Neural progenitor cell (in vitro differentiated cells): ENCODE results near the gene PROSER1. TPM values are rescaled to one million over a fixed set of nuclear protein-coding genes. Genes with fewer than 3 reads are reported as not detected.

Experiments used
- DNase-seq: peaks from one replicate; pipeline ENCODE4 v3.0.0-alpha.2; 2016; ENCODE audit warnings: low spot score
- H2AFZ ChIP-seq: fragments of 200-600 bp; sonication (generic); replicated peaks from 2 replicates; pipeline ENCODE4 v1.6.1; 2016; ENCODE audit warnings: antibody characterized with exemption
- H3F3A ChIP-seq: fragments of 200-600 bp; sonication (generic); 2 replicates; pipeline ENCODE4 v1.6.1; 2016; ENCODE audit warnings: antibody characterized with exemption, low read depth
- H3K27ac ChIP-seq: fragments of 200-600 bp; sonication (generic); 2 replicates; pipeline ENCODE4 v1.5.1; 2016; ENCODE audit warnings: mild to moderate bottlenecking
- H3K27me3 ChIP-seq: fragments of 200-600 bp; sonication (generic); 2 replicates; pipeline ENCODE4 v1.6.1; 2016; ENCODE audit warnings: mild to moderate bottlenecking, moderate library complexity
- H3K36me3 ChIP-seq: fragments of 200-600 bp; sonication (generic); 2 replicates; pipeline ENCODE4 v1.5.1; 2016
- H3K4me1 ChIP-seq: fragments of 200-600 bp; sonication (generic); 2 replicates; pipeline ENCODE4 v1.6.1; 2016; ENCODE audit warnings: mixed run types
- H3K4me2 ChIP-seq: fragments of 200-600 bp; sonication (generic); 2 replicates; pipeline ENCODE4 v1.6.1; 2016
- H3K4me3 ChIP-seq: fragments of 200-600 bp; sonication (generic); 2 replicates; pipeline ENCODE4 v1.5.1; 2016
- H3K79me2 ChIP-seq: fragments of 200-600 bp; sonication (generic); 2 replicates; pipeline ENCODE4 v1.6.1; 2016; ENCODE audit warnings: low read depth
- H3K9ac ChIP-seq: fragments of 200-600 bp; sonication (generic); 2 replicates; pipeline ENCODE4 v1.6.1; 2016
- H3K9me3 ChIP-seq: fragments of 200-600 bp; sonication (generic); 2 replicates; pipeline ENCODE4 v1.5.1; 2016; ENCODE audit warnings: low read depth
- H4K20me1 ChIP-seq: fragments of 200-600 bp; sonication (generic); 2 replicates; pipeline ENCODE4 v1.6.1; 2016; ENCODE audit warnings: low read depth
- H3K27ac Mint-ChIP-seq: 3 replicates; pipeline ENCODE4 v1.8.0; 2021; ENCODE audit warnings: mixed read lengths
- H3K27me3 Mint-ChIP-seq: 2 replicates; pipeline ENCODE4 v1.8.0; 2022; ENCODE audit warnings: low read depth, mild to moderate bottlenecking, inconsistent platforms, moderate library complexity, mixed read lengths; ENCODE audit not compliant: insufficient read depth
- H3K36me3 Mint-ChIP-seq: 3 replicates; pipeline ENCODE4 v1.8.0; 2021; ENCODE audit warnings: mixed read lengths
- H3K4me1 Mint-ChIP-seq: 3 replicates; pipeline ENCODE4 v1.8.0; 2021; ENCODE audit warnings: mixed read lengths
- H3K4me3 Mint-ChIP-seq: 3 replicates; pipeline ENCODE4 v1.8.0; 2021; ENCODE audit warnings: mild to moderate bottlenecking, moderate library complexity, mixed read lengths
- H3K9me3 Mint-ChIP-seq: 3 replicates; pipeline ENCODE4 v1.8.0; 2020; ENCODE audit warnings: mixed read lengths
- EZH2 ChIP-seq: fragments of 200-600 bp; sonication (generic); IDR thresholded peaks from 2 replicates; pipeline ENCODE4 v1.6.1; 2017; ENCODE audit warnings: antibody characterized with exemption, mild to moderate bottlenecking, moderate library complexity
- EZH2phosphoT487 ChIP-seq: fragments of 200-600 bp; sonication (generic); IDR thresholded peaks from 2 replicates; pipeline ENCODE4 v1.6.1; 2017; ENCODE audit warnings: antibody characterized with exemption
- total RNA-seq: library from RNA; depleted of rRNA; stranded (reverse); fragments of >200 nt; gene quantifications from 2 replicates; pipeline ENCODE4 v1.2.3, GENCODE V29; 2015; ENCODE audit warnings: low replicate concordance
- TF ChIP-seq, protein P1 (sequence below): fragments of 200-600 bp; sonication (generic); IDR thresholded peaks from 2 replicates; pipeline ENCODE4 v1.5.1; 2017; ENCODE audit warnings: antibody characterized with exemption, mild to moderate bottlenecking

PROSER1 gene
- total RNA-seq, 1 donor from 2014 or later, result 72.0 TPM

DNA sequence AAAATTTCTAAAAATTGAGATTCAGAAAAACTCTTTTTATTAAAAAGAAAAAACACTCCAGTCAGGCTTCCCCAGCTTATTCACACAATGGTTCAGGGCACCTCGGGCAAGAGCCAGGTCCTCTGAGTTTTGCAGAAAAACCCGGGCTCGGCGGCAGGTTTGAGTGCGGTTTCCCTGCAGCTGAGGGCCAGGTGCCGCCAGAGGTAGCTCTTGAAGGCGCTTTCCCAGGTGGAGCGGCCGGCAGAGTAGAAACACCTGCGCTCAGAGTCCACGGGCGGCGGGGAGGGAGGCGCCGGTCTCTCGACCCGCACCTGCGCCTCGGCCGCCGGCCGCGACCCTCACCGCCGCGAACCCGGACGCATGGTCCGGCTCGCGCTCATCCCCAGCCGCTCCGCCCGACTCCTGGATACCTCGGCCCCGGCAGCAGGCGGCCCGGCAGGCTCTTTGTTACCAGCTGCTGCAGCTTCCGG, 444 bp downstream of the PROSER1 start:
- Histone ChIP-seq H4K20me1 (peaks cover 49% of the 10 kb centered on the region), H3K79me2 (peaks cover 77% of the 10 kb centered on the region), H2AFZ (peak overlapping the region; percentile 94), H3K9ac (peak overlapping the region; percentile 78), H3K4me2 (peak overlapping the region; percentile 97), H3K4me3 (peak overlapping the region; percentile 94), H3F3A (no peaks in the 10 kb centered on the region), H3K27ac (peak overlapping the region; percentile 90), H3K27me3 (no peaks in the 10 kb centered on the region), H3K4me1 (peaks cover 30% of the 10 kb centered on the region), H3K9me3 (no peaks in the 10 kb centered on the region), H3K36me3 (peaks cover 3% of the 10 kb centered on the region)
- Mint-ChIP-seq H3K27ac (peak overlapping the region; percentile 81), H3K4me1 (peaks cover 42% of the 10 kb centered on the region), H3K9me3 (no peaks in the 10 kb centered on the region), H3K36me3 (no peaks in the 10 kb centered on the region), H3K4me3 (peak overlapping the region; percentile 93), H3K27me3 (peaks cover 5% of the 10 kb centered on the region)
- DNase-seq, result no peak
- TF ChIP-seq, protein P1, sequence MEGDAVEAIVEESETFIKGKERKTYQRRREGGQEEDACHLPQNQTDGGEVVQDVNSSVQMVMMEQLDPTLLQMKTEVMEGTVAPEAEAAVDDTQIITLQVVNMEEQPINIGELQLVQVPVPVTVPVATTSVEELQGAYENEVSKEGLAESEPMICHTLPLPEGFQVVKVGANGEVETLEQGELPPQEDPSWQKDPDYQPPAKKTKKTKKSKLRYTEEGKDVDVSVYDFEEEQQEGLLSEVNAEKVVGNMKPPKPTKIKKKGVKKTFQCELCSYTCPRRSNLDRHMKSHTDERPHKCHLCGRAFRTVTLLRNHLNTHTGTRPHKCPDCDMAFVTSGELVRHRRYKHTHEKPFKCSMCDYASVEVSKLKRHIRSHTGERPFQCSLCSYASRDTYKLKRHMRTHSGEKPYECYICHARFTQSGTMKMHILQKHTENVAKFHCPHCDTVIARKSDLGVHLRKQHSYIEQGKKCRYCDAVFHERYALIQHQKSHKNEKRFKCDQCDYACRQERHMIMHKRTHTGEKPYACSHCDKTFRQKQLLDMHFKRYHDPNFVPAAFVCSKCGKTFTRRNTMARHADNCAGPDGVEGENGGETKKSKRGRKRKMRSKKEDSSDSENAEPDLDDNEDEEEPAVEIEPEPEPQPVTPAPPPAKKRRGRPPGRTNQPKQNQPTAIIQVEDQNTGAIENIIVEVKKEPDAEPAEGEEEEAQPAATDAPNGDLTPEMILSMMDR, result no peak
- no peak for TF ChIP-seq EZH2phosphoT487
- TF ChIP-seq EZH2, result no peak

DNA sequence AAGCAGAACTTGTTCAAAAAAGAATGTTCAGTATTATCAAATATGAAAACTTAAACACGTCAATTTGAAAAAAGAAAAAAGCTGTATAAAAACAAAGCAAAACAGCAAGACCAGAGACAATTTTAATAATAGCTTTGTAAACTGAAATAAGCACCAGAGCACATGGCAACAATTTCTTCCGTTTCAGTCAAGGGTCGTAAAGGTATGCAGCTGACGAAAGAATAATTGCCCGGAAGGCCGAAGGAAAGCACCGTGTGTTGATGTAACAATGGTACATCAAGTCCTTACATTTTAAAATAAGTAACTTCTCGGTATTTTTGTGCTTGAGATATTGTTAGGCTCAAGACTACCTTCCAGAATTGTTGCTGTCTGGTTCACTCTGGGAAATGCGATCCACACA, 1.7 kb downstream of the PROSER1 start:
- no peaks in the 10 kb centered on the region for H3K36me3 Mint-ChIP-seq
- H2AFZ ChIP-seq, result no peak overlapping the region
- no peak overlapping the region for H3K27ac ChIP-seq
- H4K20me1 ChIP-seq, result peaks cover 61% of the 10 kb centered on the region
- H3K4me3 Mint-ChIP-seq, result peak overlapping the region; percentile 93
- peaks cover 3% of the 10 kb centered on the region for H3K36me3 ChIP-seq
- peaks cover 5% of the 10 kb centered on the region for H3K27me3 Mint-ChIP-seq
- H3K27ac Mint-ChIP-seq, result no peak overlapping the region
- no peak for DNase-seq
- no peaks in the 10 kb centered on the region for H3K9me3 Mint-ChIP-seq
- no peaks in the 10 kb centered on the region for H3F3A ChIP-seq
- no peaks in the 10 kb centered on the region for H3K27me3 ChIP-seq
- peaks cover 45% of the 10 kb centered on the region for H3K4me1 Mint-ChIP-seq
- no peaks in the 10 kb centered on the region for H3K9me3 ChIP-seq
- peak overlapping the region; percentile 94 for H3K4me3 ChIP-seq
- TF ChIP-seq EZH2phosphoT487 (no peak), EZH2 (no peak)
- TF ChIP-seq, protein P1, result no peak
- H3K9ac ChIP-seq, result peak overlapping the region; percentile 78
- H3K4me1 ChIP-seq, result peaks cover 30% of the 10 kb centered on the region
- H3K79me2 ChIP-seq, result peaks cover 84% of the 10 kb centered on the region
- peak overlapping the region; percentile 97 for H3K4me2 ChIP-seq

DNA sequence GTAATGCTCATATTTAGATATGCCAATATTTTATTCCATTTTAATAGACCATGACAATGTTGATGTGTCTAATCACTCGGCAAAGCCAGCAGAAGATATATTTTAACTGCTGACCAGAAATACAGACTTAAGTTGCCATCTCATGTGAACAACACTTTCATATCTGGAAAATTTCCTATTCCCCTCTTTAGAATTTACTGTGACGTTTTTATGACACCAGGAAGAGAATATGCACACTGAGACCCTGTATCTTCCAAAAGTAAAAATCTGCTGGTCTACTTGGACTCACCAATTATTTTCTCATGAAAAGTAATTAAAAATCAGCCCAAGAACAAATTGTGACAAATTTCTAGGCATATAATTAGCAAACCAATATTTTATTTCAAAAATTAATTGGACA, 2.1 kb downstream of the PROSER1 start:
- Mint-ChIP-seq H3K27ac (no peak overlapping the region), H3K4me1 (peaks cover 43% of the 10 kb centered on the region)
- H3K9ac ChIP-seq, result peak overlapping the region; percentile 78

More for the DNA sequence above, 2.1 kb downstream of the PROSER1 start:
- H4K20me1 ChIP-seq, result peaks cover 61% of the 10 kb centered on the region
- Mint-ChIP-seq H3K36me3 (no peaks in the 10 kb centered on the region), H3K4me3 (peak overlapping the region; percentile 93), H3K27me3 (peaks cover 5% of the 10 kb centered on the region), H3K9me3 (no peaks in the 10 kb centered on the region)
- H3K36me3 ChIP-seq, result peaks cover 1% of the 10 kb centered on the region
- no peak overlapping the region for H2AFZ ChIP-seq
- peak overlapping the region; percentile 94 for H3K4me3 ChIP-seq
- H3K9me3 ChIP-seq, result no peaks in the 10 kb centered on the region
- no peak for DNase-seq
- TF ChIP-seq EZH2phosphoT487 (no peak), EZH2 (no peak)
- TF ChIP-seq, protein P1, result no peak
- peaks cover 30% of the 10 kb centered on the region for H3K4me1 ChIP-seq
- H3K79me2 ChIP-seq, result peaks cover 88% of the 10 kb centered on the region
- H3K27ac ChIP-seq, result no peak overlapping the region
- H3F3A ChIP-seq, result no peaks in the 10 kb centered on the region
- peak overlapping the region; percentile 97 for H3K4me2 ChIP-seq
- no peaks in the 10 kb centered on the region for H3K27me3 ChIP-seq
